SK-N-SH (cell line): ENCODE data around the gene ADAMTS13. TPM values are rescaled to one million over a fixed set of nuclear protein-coding genes. Genes with fewer than 3 reads are reported as not detected.
A peak's percentile ranks its signal among the peaks of the same experiment; 100 is the strongest.

Experiments used
- CTCF ChIA-PET: fragments of 300-600, 350-600 bp; formaldehyde crosslinking; extraction: SDS; loops from one replicate; lab custom pipeline; 2021; lab: Yijun Ruan, JAX
- POLR2A ChIA-PET: fragments of 350-600 bp; sonication (Branson Sonifier 250); formaldehyde crosslinking; extraction: SDS; loops from one replicate; lab custom pipeline; 2020; ENCODE audit warnings: antibody characterized with exemption, inconsistent platforms; lab: Yijun Ruan, JAX
- DNase-seq: peaks from one replicate; pipeline ENCODE4 v3.0.0; 2012
- H2AFZ ChIP-seq: fragments of 200-600 bp; sonication (generic); 2 replicates; pipeline ENCODE4 v1.8.1; 2016; ENCODE audit warnings: antibody characterized with exemption, mild to moderate bottlenecking, low read depth
- H3F3A ChIP-seq: fragments of 200-600 bp; sonication (generic); replicated peaks from 2 replicates; pipeline ENCODE3; 2016; ENCODE audit warnings: antibody characterized with exemption, mild to moderate bottlenecking; ENCODE audit not compliant: insufficient read depth
- H3K27ac ChIP-seq, 2 experiments: fragments of 200-500 bp in 1 of 2; fragments of 200-600 bp in 1 of 2; sonication (Bioruptor generic) in 1 of 2; sonication (generic), shearing (Covaris generic) in 1 of 2; 2 replicates each; pipeline versions ENCODE4 v1.5.1 to v1.6.1; 2014 to 2016; ENCODE audit warnings: low read depth in 2 of 2, inconsistent platforms in 1 of 2, low read length in 1 of 2, mild to moderate bottlenecking in 1 of 2, mixed read lengths in 1 of 2
- H3K27me3 ChIP-seq: fragments of 200-600 bp; sonication (generic), shearing (Covaris generic); 2 replicates; pipeline ENCODE4 v1.6.1; 2016; ENCODE audit warnings: mixed run types; ENCODE audit not compliant: insufficient read depth
- H3K36me3 ChIP-seq, 2 experiments: fragments of 200-500 bp in 1 of 2; fragments of 200-600 bp in 1 of 2; sonication (Bioruptor generic) in 1 of 2; sonication (generic) in 1 of 2; replicated peaks in 1 of 2; 2 replicates each; pipeline versions ENCODE3 to v1.5.1; 2014 to 2016; ENCODE audit warnings: low read length in 1 of 2, mild to moderate bottlenecking in 1 of 2; ENCODE audit not compliant: insufficient read depth in 2 of 2, control insufficient read depth in 1 of 2
- H3K4me1 ChIP-seq, 2 experiments: fragments of 200-500 bp in 1 of 2; fragments of 200-600 bp in 1 of 2; sonication (Bioruptor generic) in 1 of 2; sonication (generic), shearing (Covaris generic) in 1 of 2; 2 replicates each; pipeline versions ENCODE4 v1.5.1 to v1.6.1; 2014 to 2016; ENCODE audit warnings: low read depth in 1 of 2, low read length in 1 of 2, mixed run types in 1 of 2; ENCODE audit not compliant: insufficient read depth in 2 of 2, control insufficient read depth in 1 of 2
- H3K4me2 ChIP-seq: fragments of 200-600 bp; sonication (generic), shearing (Covaris generic); 2 replicates; pipeline ENCODE4 v1.6.1; 2017; ENCODE audit warnings: mixed run types
- H3K4me3 ChIP-seq, 2 experiments: fragments of 200-500 bp in 1 of 2; fragments of 200-600 bp in 1 of 2; sonication (Bioruptor generic) in 1 of 2; sonication (generic), shearing (Covaris generic) in 1 of 2; 2 replicates each; pipeline versions ENCODE4 v1.5.1 to v1.8.1; 2014 to 2016; ENCODE audit warnings: low read depth in 2 of 2, inconsistent platforms in 1 of 2, low read length in 1 of 2, mild to moderate bottlenecking in 1 of 2, mixed read lengths in 1 of 2, moderate library complexity in 1 of 2
- H3K79me2 ChIP-seq: fragments of 200-600 bp; sonication (generic); 2 replicates; pipeline ENCODE4 v1.8.1; 2017; ENCODE audit warnings: mild to moderate bottlenecking; ENCODE audit not compliant: insufficient read depth
- H3K9ac ChIP-seq: fragments of 200-600 bp; sonication (generic); 2 replicates; pipeline ENCODE4 v1.6.1; 2017; ENCODE audit warnings: mixed run types
- H3K9me2 ChIP-seq: fragments of 200-600 bp; sonication (generic); 2 replicates; pipeline ENCODE4 v1.6.1; 2017; ENCODE audit warnings: mixed run types
- H3K9me3 ChIP-seq: fragments of 200-600 bp; sonication (generic); 2 replicates; pipeline ENCODE4 v1.6.1; 2017; ENCODE audit warnings: mixed run types, mild to moderate bottlenecking, moderate library complexity
- H4K20me1 ChIP-seq: fragments of 200-600 bp; sonication (generic); 2 replicates; pipeline ENCODE4 v1.6.1; 2017; ENCODE audit warnings: mild to moderate bottlenecking, mixed run types; ENCODE audit not compliant: insufficient read depth
- CTCF ChIP-seq: fragments of 200-600 bp; sonication (generic); IDR thresholded peaks from 2 replicates; pipeline ENCODE4 v1.6.1; 2017; ENCODE audit warnings: antibody characterized with exemption, mild to moderate bottlenecking, moderate library complexity
- FOXJ3 ChIP-seq: sonication (generic); formaldehyde crosslinking; IDR thresholded peaks from 2 replicates; pipeline ENCODE4 v1.5.1; 2020; ENCODE audit warnings: mild to moderate bottlenecking, missing genetic modification reagents
- RAD21 ChIP-seq: IDR thresholded peaks from 2 replicates; pipeline ENCODE4 v1.6.1; 2012; ENCODE audit warnings: mild to moderate bottlenecking, low read length
- RCOR1 ChIP-seq: fragments of 150-350 bp; IDR thresholded peaks from 2 replicates; pipeline ENCODE4 v1.6.1; 2017; ENCODE audit warnings: antibody characterized with exemption, low read length
- RFX5 ChIP-seq: IDR thresholded peaks from 2 replicates; pipeline ENCODE4 v1.6.1; 2012; ENCODE audit warnings: mild to moderate bottlenecking, improper control_type of control experiment, low read length
- SIN3A ChIP-seq: IDR thresholded peaks from 2 replicates; pipeline ENCODE4 v1.6.1; 2012; ENCODE audit warnings: low read depth, mild to moderate bottlenecking, low read length, moderate library complexity, borderline replicate concordance
- TAF1 ChIP-seq: IDR thresholded peaks from 2 replicates; pipeline ENCODE4 v1.6.1; 2012; ENCODE audit warnings: low read depth, mild to moderate bottlenecking, low read length, moderate library complexity, borderline replicate concordance
- WGBS: methylation state at CpG from one replicate; pipeline ENCODE4 v1.1.6; 2017; ENCODE audit warnings: low lambda C conversion rate; 5-methylcytosine and 5-hydroxymethylcytosine counted together
- polyA plus RNA-seq, 3 experiments: library from polyadenylated mRNA; depleted of rRNA; stranded (reverse); fragments of >200 nt; gene quantifications; 2 replicates each; pipeline ENCODE4 v1.2.3, GENCODE V29; 2012

ADAMTS13 gene
- 10.6 and 12.3 TPM in 2 replicates for polyA plus RNA-seq (2012; rRNA removed)
- polyA plus RNA-seq (2012; cell fraction: cytosol; rRNA removed), result 3.3 and 5.1 TPM in 2 replicates
- 69.2 and 70.7 TPM in 2 replicates for polyA plus RNA-seq (2012; cell fraction: nucleus; rRNA removed)

- Histone ChIP-seq H3K9ac (no peak within 1 kb of the TSS), H3K79me2 (peaks cover 9% of the 10 kb centered on the region), H4K20me1 (no peaks in the 10 kb centered on the region), H3K27ac (no peak within 1 kb of the TSS), H2AFZ (no peak within 1 kb of the TSS), H3F3A (no peaks in the 10 kb centered on the region), H3K9me3 (no peaks in the 10 kb centered on the region), H3K27me3 (no peaks in the 10 kb centered on the region), H3K4me3 (no peak within 1 kb of the TSS), H3K36me3 (no peaks in the 10 kb centered on the region), H3K4me1 (peaks cover 0 to 5% of the 10 kb centered on the region in 2 experiments; a peak in 1 of 4 replicates), H3K9me2 (no peaks in the 10 kb centered on the region), H3K4me2 (no peak within 1 kb of the TSS)
- POLR2A ChIA-PET, result no interaction called here
- no peak for DNase-seq
- TF ChIP-seq RCOR1, result no peak
- TF ChIP-seq TAF1, result no peak
- no peak for TF ChIP-seq SIN3A
- no peak; the same call in 1 of the 2 replicates for TF ChIP-seq CTCF
- TF ChIP-seq FOXJ3 (CRISPR knock-in tag), result no peak
- TF ChIP-seq RAD21, result no peak
- no peak for TF ChIP-seq RFX5
- CTCF ChIA-PET, result no interaction called here
- WGBS, result 82% methylated on average over 14 of the region's 23 CpGs
Measured at GRCh38 chr9:133421615-133422542, at the start of gene ADAMTS13. ADAMTS13 (plus strand) TSS chr9:133422367; CDS start chr9:133422444, 77 bp downstream.

- ChIA-PET CTCF (interaction anchor here (0.9 to 1.4 kb wide), 4 partner anchors 8 to 29 kb away, joined by 3 to 7 read pairs (median 5); no protein-coding TSS in a partner anchor), POLR2A (interaction anchor here (0.7 to 0.9 kb wide), 2 partner anchors 18 to 363 kb away, joined by 3 read pairs; partner anchors contain the start of genes SARDH, SURF1 and SURF2)
- Histone ChIP-seq H2AFZ (no peak overlapping the region), H3K79me2 (peaks cover 65% of the 10 kb centered on the region), H3K9me2 (no peaks in the 10 kb centered on the region), H3K9me3 (no peaks in the 10 kb centered on the region), H3F3A (peaks cover 9% of the 10 kb centered on the region), H3K27me3 (no peaks in the 10 kb centered on the region), H4K20me1 (peaks cover 55% of the 10 kb centered on the region), H3K4me1 (peaks cover 5 to 21% of the 10 kb centered on the region in 2 experiments; a peak in 3 of 4 replicates), H3K4me2 (peak overlapping the region; percentile 93), H3K4me3 (peak overlapping the region; percentile 88 to 100), H3K9ac (peak overlapping the region; percentile 99), H3K27ac (peak overlapping the region; percentile 67 to 90), H3K36me3 (peaks cover 29 to 30% of the 10 kb centered on the region in 2 experiments)
- DNase-seq, result no peak
- 22% methylated on average over 12 of the region's 12 CpGs for WGBS
- TF ChIP-seq SIN3A, result peak; percentile 16; the same call in 1 of the 2 replicates
- no peak for TF ChIP-seq CTCF
Measured at GRCh38 chr9:133374612-133375115, 47.5 kb upstream of the ADAMTS13 start.
